ENCODE measurements around the gene APBA1. TPM values are rescaled to one million over a fixed set of nuclear protein-coding genes. Genes with fewer than 3 reads are reported as not detected.

APBA1 gene
- total and polyA plus RNA-seq, 9 of the 15 experiments (the other 6 are each of a cell fraction or from before 2014, with no cell fraction given) = 0.01 to 0.02 TPM; not detected in 7

GRCh38 chr9:69674112-69674685 lies 2.0 kb upstream of the APBA1 start:
- Histone ChIP-seq H3K4me1 (replicated peaks in 1 of 2; ENCODE audit: control insufficient read depth in 2 of 2, insufficient read depth in 2 of 2, low read length in 2 of 2) (peaks cover 0 to 15% of the 10 kb centered on the region in 2 experiments; a peak in 2 of 5 replicates), H2AFZ (ENCODE audit: low read depth, low read length) (no peak overlapping the region), H3K36me3 (ENCODE audit: control insufficient read depth, insufficient read depth, low read length) (no peaks in the 10 kb centered on the region), H3K79me2 (ENCODE audit: control insufficient read depth, insufficient read depth, low read length) (no peaks in the 10 kb centered on the region), H3K9me3 (replicated peaks; ENCODE audit: control insufficient read depth, insufficient read depth, low read depth, low read length) (no peaks in the 10 kb centered on the region), H3K27ac (ENCODE audit: extremely low read depth, low read depth, low read length) (no peak overlapping the region), H3K4me2 (ENCODE audit: insufficient read depth, low read length) (no peak overlapping the region), H3K9ac (ENCODE audit: insufficient read depth in 1 of 2, low read depth in 2 of 2, low read length in 2 of 2) (no peak overlapping the region), H3K4me3 (no peak overlapping the region), H3K27me3 (ENCODE audit: control insufficient read depth in 2 of 2, insufficient read depth in 2 of 2, low read length in 2 of 2) (peaks cover 0 to 10% of the 10 kb centered on the region in 2 experiments; a peak in 3 of 5 replicates), H3K9me1 (ENCODE audit: control insufficient read depth, insufficient read depth, low read length) (no peaks in the 10 kb centered on the region), H4K20me1 (replicated peaks; ENCODE audit: control insufficient read depth, insufficient read depth, low read length) (no peaks in the 10 kb centered on the region; the same call in 1 of the 2 replicates)
- no peak for ATAC-seq
- in situ Hi-C loops (cut with MboI) (no loop called here), intact Hi-C loops (cut with micrococcal nuclease) (loop anchor here (5.0 kb wide), 3 partner anchors 83 to 203 kb away; partner anchors contain the start of gene CFAP95)
- no peak for TF ChIP-seq MCM5 (IDR thresholded peaks at IDR 0.05; ENCODE audit: low read depth)
- TF ChIP-seq ZBTB17 (CRISPR knock-in tag; IDR thresholded peaks at IDR 0.05) = no peak
- TF ChIP-seq GMEB1 (CRISPR knock-in tag; IDR thresholded peaks at IDR 0.05) = no peak
- no peak for TF ChIP-seq ZSCAN32 (CRISPR knock-in tag; IDR thresholded peaks at IDR 0.05)
- no peak for TF ChIP-seq ZNF124 (CRISPR knock-in tag; IDR thresholded peaks at IDR 0.05)
- TF ChIP-seq ELK3 (CRISPR knock-in tag; IDR thresholded peaks at IDR 0.05) = no peak
- TF ChIP-seq ILK (tag; IDR thresholded peaks at IDR 0.05; ENCODE audit: borderline replicate concordance, low read depth) = no peak
- no peak for TF ChIP-seq TAF9B (IDR thresholded peaks at IDR 0.05; ENCODE audit: partially characterized antibody)
- TF ChIP-seq MEIS2 (IDR thresholded peaks at IDR 0.05; ENCODE audit: partially characterized antibody) = no peak
- no peak for TF ChIP-seq BDP1 (IDR thresholded peaks at IDR 0.05; ENCODE audit: insufficient read depth, insufficient read length)
- no peak for TF ChIP-seq ZNF740 (CRISPR knock-in tag; IDR thresholded peaks at IDR 0.05)
- TF ChIP-seq ZNF740 (tag; IDR thresholded peaks at IDR 0.05) = no peak
- no peak for TF ChIP-seq TEAD4 (IDR thresholded peaks at IDR 0.05; ENCODE audit: low read length)
- no peak for TF ChIP-seq TEAD4 (CRISPR knock-in tag; IDR thresholded peaks at IDR 0.05; ENCODE audit: borderline replicate concordance)
- no TSS peak for BruUV-seq (replicated peaks)
- CTCF ChIA-PET (ENCODE audit: low intra/inter-chr PET ratio) = interaction anchor here (0.5 kb wide), 1 partner anchor 85 kb away, joined by 3 read pairs; the partner anchor contains the start of gene PTAR1
- 10% methylated on average over 8 of the region's 11 CpGs for WGBS (ENCODE audit: insufficient coverage, low coverage, missing lambda C conversion rate)
- no peak for FAIRE-seq
- POLR2A ChIA-PET = interaction anchor here (0.7 kb wide), 1 partner anchor 11 kb away, joined by 3 read pairs; no protein-coding TSS in a partner anchor
- no peak for DNase-seq (ENCODE audit: extremely low read depth in 1 of 4, low spot score in 3 of 4)
